ENCODE results near the gene PRSS48.

The PRSS48 gene, protein sequence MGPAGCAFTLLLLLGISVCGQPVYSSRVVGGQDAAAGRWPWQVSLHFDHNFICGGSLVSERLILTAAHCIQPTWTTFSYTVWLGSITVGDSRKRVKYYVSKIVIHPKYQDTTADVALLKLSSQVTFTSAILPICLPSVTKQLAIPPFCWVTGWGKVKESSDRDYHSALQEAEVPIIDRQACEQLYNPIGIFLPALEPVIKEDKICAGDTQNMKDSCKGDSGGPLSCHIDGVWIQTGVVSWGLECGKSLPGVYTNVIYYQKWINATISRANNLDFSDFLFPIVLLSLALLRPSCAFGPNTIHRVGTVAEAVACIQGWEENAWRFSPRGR

DNA sequence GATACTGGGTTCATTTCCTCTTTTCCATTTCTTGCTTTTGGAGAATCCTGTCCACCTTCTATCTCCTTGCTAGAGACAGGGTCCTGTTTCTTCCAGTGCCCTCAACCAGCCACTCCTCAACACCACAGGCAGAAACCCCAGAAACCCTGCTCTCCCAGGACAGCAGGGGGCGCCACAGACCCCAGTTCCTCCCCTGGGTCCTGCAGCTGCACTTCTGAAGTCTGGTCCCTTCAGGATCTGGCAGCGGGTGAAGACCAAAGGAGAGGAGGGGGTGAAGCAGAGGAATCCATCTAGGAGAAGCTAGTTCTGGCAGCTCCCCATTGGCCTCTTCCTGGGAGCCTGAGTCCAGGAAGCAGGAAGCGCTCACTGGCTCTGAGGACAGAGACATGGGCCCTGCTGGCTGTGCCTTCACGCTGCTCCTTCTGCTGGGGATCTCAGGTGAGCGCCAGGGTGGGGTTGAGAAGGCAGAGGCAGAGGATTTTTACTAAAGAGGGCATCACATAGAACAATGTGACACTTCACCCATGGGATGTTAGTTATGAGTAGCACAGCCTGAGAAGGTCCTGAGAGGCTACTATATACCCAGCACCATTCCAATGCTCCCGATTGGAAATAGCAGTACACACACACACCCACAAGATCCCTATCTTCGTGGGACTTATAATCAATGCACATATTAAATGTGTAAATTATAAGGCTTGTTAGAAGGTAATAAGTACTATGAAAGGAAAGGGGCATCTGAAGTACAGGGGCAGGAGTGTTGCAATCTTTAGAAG, at the start of gene PRSS48:
Gene PRSS48, plus strand, starts transcription at position 375 of the 776 bp plus-strand sequence. Its CDS starts 12 bp downstream, at position 387.
- Mint-ChIP-seq H3K4me1 (peaks cover 5% of the 10 kb centered on the region), H3K9me3 (peaks cover 5% of the 10 kb centered on the region), H3K27me3 (ENCODE audit: low read depth, poor library complexity) (no peaks in the 10 kb centered on the region), H3K27ac (no peak within 1 kb of the TSS), H3K36me3 (ENCODE audit: low read depth) (peaks cover 20% of the 10 kb centered on the region), H3K4me3 (no peak within 1 kb of the TSS)
- TF ChIP-seq CTCF (IDR thresholded peaks at IDR 0.05) = peak; percentile 67
- peak; percentile 76 for DNase-seq

GRCh38 chr4:151227172-151227571, 49.8 kb upstream of the PRSS48 start:
- peaks cover 11% of the 10 kb centered on the region for H3K4me1 Mint-ChIP-seq
- peaks cover 40% of the 10 kb centered on the region for H3K36me3 Mint-ChIP-seq (ENCODE audit: low read depth)
- no peak for DNase-seq
- H3K27me3 Mint-ChIP-seq (ENCODE audit: low read depth, poor library complexity) = no peaks in the 10 kb centered on the region
- TF ChIP-seq CTCF (IDR thresholded peaks at IDR 0.05) = no peak
- no peak overlapping the region for H3K4me3 Mint-ChIP-seq
- H3K9me3 Mint-ChIP-seq = peaks cover 5% of the 10 kb centered on the region
- no peak overlapping the region for H3K27ac Mint-ChIP-seq

GRCh38 chr4:151227731-151228130, 49.2 kb upstream of the PRSS48 start:
- no peaks in the 10 kb centered on the region for H3K27me3 Mint-ChIP-seq (ENCODE audit: low read depth, poor library complexity)
- H3K27ac Mint-ChIP-seq = no peak overlapping the region
- H3K36me3 Mint-ChIP-seq (ENCODE audit: low read depth) = peaks cover 43% of the 10 kb centered on the region
- H3K9me3 Mint-ChIP-seq = peaks cover 5% of the 10 kb centered on the region
- H3K4me1 Mint-ChIP-seq = peaks cover 13% of the 10 kb centered on the region
- no peak overlapping the region for H3K4me3 Mint-ChIP-seq
- no peak for DNase-seq
- no peak for TF ChIP-seq CTCF (IDR thresholded peaks at IDR 0.05)

DNA sequence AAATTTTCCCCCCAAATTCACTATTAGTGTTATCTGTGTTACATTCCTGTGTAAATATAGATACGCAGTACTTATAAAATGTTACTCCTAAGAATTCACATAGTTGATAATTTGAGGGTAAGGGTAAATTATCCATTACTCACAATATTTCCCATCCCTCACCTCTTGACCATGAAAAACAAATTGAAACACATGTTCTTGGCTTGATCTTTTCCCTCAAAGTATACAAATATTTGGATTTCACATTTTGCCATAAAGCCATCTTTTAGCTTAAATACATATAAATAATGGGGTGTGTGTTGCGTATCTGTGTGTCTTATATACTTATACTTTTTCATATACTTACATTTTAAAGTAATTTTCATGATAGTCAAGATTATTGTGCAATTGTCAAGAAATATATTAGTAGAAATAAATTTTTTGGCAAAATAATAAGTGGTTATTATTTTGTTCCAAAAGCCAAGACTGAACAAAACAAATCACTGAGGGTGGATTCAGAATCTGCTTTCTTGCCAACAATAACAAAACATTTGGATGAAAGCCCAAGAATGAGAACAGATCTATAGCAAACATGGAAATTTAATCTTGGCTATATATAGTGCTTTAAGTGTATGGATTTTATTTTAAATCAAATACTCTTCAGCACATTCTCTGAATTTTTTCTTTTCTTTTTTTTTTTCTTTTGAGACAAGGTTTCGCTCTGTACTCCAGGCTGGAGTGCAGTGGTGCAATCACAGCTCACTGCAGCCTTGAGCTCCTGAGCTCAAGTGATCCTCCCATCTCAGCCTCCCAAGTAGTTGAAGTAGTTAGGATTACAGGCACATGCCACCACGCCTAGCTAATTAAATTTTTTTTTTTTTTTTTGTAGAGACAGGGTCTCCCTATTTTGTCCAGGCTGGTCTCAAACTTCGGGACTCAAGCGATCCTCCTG, 48.5 kb upstream of the PRSS48 start:
- Mint-ChIP-seq H3K9me3 (peaks cover 5% of the 10 kb centered on the region), H3K4me3 (no peak overlapping the region), H3K27ac (no peak overlapping the region), H3K4me1 (peaks cover 13% of the 10 kb centered on the region), H3K27me3 (ENCODE audit: low read depth, poor library complexity) (no peaks in the 10 kb centered on the region), H3K36me3 (ENCODE audit: low read depth) (peaks cover 39% of the 10 kb centered on the region)
- TF ChIP-seq CTCF (IDR thresholded peaks at IDR 0.05) = no peak
- no peak for DNase-seq

DNA sequence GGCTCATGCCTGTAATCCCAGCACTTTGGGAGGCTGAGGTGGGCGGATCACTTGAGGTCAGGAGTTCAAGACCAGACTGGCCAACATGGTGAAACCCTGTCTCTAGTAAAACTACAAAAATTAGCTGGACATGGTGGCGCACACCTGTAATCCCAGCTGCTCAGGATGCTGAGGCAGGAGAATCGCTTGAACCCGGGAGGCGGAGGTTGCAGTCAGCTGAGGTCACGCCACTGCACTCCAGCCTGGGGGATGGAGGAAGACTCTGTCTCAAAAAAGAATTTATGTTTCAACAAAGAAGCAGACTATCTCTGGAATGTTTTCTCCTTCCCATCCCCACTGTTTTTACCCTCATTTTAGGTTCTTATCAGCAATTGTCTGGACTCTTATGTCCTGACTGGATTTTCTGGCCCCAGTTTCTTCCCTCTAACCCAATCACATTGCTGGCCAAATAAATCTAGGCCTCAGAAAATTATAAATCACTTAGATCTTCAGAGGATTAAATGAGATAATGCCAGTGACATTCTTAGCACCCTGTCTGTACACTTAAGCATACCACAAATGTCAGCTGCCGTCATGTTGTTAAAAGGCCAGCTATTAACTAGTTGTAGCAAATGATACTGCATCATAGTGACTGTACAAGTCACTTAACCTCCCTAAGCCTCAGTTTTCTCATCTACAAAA, 44.9 kb upstream of the PRSS48 start:
- H3K36me3 Mint-ChIP-seq (ENCODE audit: low read depth) = peaks cover 36% of the 10 kb centered on the region
- no peak overlapping the region for H3K4me3 Mint-ChIP-seq
- TF ChIP-seq CTCF (IDR thresholded peaks at IDR 0.05) = no peak
- no peaks in the 10 kb centered on the region for H3K27me3 Mint-ChIP-seq (ENCODE audit: low read depth, poor library complexity)
- H3K27ac Mint-ChIP-seq = no peak overlapping the region
- peaks cover 11% of the 10 kb centered on the region for H3K9me3 Mint-ChIP-seq
- H3K4me1 Mint-ChIP-seq = peaks cover 4% of the 10 kb centered on the region
- DNase-seq = no peak

Measured in nephron progenitor cell (in vitro differentiated cells).